ENCODE data around the gene ARL3.

Gene ARL3

GRCh38 chr10:102732661-102733060 lies 18.5 kb upstream of the ARL3 start:
- H3K36me3 ChIP-seq (ENCODE audit: control insufficient read depth, insufficient read depth, low read length) = peaks cover 71% of the 10 kb centered on the region
- H3K27ac ChIP-seq (ENCODE audit: low read depth, low read length) = no peak overlapping the region
- H3K4me3 ChIP-seq (ENCODE audit: low read depth, low read length) = no peak overlapping the region
- H3K9me3 ChIP-seq (ENCODE audit: control insufficient read depth, insufficient read depth, low read length) = no peaks in the 10 kb centered on the region; the same call in 1 of the 2 replicates
- H3K4me1 ChIP-seq (ENCODE audit: control insufficient read depth, insufficient read depth, low read length) = no peaks in the 10 kb centered on the region
- no peaks in the 10 kb centered on the region for H3K27me3 ChIP-seq (ENCODE audit: control insufficient read depth, insufficient read depth, low read length)
- no peak overlapping the region for H3K9ac ChIP-seq (ENCODE audit: low read depth, low read length)

DNA sequence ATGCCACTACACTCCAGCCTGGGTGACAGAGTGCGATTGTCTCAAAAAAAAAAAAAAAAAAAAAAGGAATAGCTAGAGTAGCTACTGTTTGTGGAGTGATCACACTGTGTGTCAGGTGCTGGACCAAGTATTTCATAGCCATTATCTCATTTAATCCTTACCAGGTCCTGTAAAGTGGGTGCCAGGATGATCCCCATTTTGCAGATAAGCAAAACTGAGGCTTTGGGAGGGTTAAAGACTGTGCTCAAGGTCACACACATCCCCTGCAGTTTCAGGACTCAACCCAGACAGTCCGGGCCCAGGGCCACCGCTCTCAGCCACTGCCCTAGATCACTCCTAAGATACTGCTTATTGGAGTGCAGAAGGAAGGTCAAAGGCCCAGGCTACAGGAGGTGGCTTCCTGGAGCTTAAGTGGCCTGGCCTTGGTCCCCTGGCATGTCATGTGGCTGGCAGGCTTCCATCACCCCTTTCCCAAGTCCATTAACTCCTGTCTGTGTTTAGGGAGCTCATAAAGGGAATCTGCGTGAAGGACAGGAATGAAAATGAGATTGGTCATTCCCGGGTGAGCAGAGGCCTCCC lies 17.1 kb upstream of the ARL3 start:
- H3K4me3 ChIP-seq (ENCODE audit: low read depth, low read length) = no peak overlapping the region
- peaks cover 78% of the 10 kb centered on the region for H3K36me3 ChIP-seq (ENCODE audit: control insufficient read depth, insufficient read depth, low read length)
- no peak overlapping the region for H3K27ac ChIP-seq (ENCODE audit: low read depth, low read length)
- H3K9me3 ChIP-seq (ENCODE audit: control insufficient read depth, insufficient read depth, low read length) = no peaks in the 10 kb centered on the region; the same call in 1 of the 2 replicates
- no peak overlapping the region for H3K9ac ChIP-seq (ENCODE audit: low read depth, low read length)
- H3K27me3 ChIP-seq (ENCODE audit: control insufficient read depth, insufficient read depth, low read length) = no peaks in the 10 kb centered on the region
- H3K4me1 ChIP-seq (ENCODE audit: control insufficient read depth, insufficient read depth, low read length) = no peaks in the 10 kb centered on the region

DNA sequence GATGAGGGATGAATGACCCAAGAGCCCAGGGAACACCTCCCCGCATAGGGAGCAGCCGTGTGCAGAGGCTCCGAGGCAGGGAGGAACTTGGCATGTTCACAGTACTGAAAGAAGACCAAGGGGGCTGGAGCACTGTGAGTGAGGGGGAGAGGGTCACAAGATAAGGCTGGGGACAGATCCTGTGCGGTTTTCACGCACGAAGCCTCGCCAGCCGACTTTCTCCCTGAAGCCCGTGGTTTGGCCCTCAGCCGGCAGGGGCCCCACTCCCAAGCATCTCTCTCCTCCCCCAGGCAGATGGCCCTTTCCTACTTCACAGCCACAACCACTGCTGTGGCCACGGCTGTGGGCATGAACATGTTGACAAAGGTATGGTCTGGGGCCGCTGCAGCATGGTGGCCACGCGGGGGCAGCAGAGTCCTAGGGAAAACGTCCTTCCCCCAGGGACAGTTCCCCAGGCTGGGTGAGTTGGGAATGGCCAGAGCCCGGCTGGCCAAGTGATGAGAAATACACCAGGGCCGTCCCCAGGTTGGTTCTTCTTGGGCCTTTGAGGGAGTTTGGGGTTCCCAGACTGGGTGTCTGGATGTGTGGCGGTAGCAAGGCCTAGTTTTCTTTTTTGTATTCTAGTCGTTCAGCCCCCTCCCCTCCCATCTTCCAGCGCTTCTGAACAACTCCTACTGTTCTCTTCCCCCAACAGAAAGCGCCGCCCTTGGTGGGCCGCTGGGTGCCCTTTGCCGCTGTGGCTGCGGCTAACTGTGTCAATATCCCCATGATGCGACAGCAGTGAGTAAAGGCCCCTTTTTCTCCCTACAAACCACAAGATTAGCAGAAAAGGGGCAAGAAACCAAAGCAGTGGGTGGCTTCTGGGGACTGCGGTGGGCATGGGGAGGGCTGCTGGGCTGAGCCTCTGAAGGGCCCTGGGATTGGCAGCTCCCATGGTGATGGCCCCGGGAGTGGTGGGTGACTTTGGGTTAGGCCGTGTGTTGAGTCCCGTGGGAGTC lies 15.1 kb upstream of the ARL3 start:
- Histone ChIP-seq H3K9me3 (ENCODE audit: control insufficient read depth, insufficient read depth, low read length) (no peaks in the 10 kb centered on the region; the same call in 1 of the 2 replicates), H3K4me1 (ENCODE audit: control insufficient read depth, insufficient read depth, low read length) (no peaks in the 10 kb centered on the region), H3K36me3 (ENCODE audit: control insufficient read depth, insufficient read depth, low read length) (peaks cover 77% of the 10 kb centered on the region), H3K4me3 (ENCODE audit: low read depth, low read length) (no peak overlapping the region), H3K27ac (ENCODE audit: low read depth, low read length) (no peak overlapping the region), H3K27me3 (ENCODE audit: control insufficient read depth, insufficient read depth, low read length) (no peaks in the 10 kb centered on the region), H3K9ac (ENCODE audit: low read depth, low read length) (no peak overlapping the region)

DNA sequence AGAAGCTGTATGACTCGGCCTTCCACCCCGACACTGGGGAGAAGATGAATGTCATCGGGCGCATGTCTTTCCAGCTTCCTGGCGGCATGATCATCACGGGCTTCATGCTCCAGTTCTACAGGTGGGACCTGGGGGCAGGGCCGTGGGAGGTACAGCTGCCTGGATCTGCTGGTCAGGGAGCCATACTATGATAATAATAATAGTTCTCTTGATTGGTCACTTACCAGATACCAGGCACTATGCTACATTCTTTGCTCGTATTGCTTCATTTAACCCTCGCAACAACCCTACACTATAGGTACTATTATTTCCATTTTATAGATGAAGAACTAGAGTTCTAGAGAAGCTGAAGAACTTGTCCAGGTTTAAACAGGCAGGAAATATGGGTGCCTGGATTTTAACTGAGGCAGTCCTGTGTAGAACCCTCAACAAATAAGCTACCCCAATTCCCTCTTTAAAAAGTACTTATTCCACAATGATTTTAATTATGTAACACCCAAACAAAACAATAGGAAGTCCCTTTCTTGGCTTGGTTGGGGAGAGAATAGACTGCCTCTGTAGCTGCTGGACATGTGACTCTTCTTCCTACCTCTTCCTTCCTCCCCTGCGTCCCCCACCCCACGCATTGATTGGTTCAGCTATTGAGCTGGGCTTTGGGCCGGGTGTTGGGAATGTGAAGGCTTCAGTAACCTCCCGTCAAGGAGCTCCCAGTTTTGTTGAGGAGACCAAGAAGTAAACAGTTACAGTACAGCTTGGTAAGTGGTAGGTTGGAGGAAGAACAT lies 13.0 kb upstream of the ARL3 start:
- H3K9me3 ChIP-seq (ENCODE audit: control insufficient read depth, insufficient read depth, low read length) = no peaks in the 10 kb centered on the region
- H3K27me3 ChIP-seq (ENCODE audit: control insufficient read depth, insufficient read depth, low read length) = no peaks in the 10 kb centered on the region
- H3K9ac ChIP-seq (ENCODE audit: low read depth, low read length) = no peak overlapping the region
- H3K4me1 ChIP-seq (ENCODE audit: control insufficient read depth, insufficient read depth, low read length) = no peaks in the 10 kb centered on the region
- H3K36me3 ChIP-seq (ENCODE audit: control insufficient read depth, insufficient read depth, low read length) = peaks cover 58% of the 10 kb centered on the region
- H3K4me3 ChIP-seq (ENCODE audit: low read depth, low read length) = no peak overlapping the region
- no peak overlapping the region for H3K27ac ChIP-seq (ENCODE audit: low read depth, low read length)

DNA sequence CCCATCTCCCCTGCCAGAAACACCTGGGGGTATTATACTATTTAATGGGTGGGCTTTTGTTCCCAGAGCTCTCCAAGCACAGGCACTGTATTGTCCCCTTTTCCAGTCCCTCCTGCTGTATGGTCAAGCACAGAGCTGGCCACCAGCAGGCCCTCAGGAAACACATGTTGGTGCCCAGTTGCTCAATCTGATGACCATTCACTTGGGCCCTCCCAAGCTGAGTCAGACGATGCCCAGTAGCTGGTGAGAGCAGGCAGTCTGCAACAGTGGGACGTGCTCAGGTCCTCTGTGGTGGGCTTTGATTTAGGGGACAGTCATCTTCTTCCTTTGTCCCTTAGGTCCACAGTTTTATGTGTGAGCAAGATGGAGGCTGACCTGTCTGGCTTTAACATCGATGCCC lies 12.1 kb upstream of the ARL3 start:
- Histone ChIP-seq H3K27me3 (ENCODE audit: control insufficient read depth, insufficient read depth, low read length) (no peaks in the 10 kb centered on the region), H3K27ac (ENCODE audit: low read depth, low read length) (no peak overlapping the region), H3K4me1 (ENCODE audit: control insufficient read depth, insufficient read depth, low read length) (peaks cover 3% of the 10 kb centered on the region; the same call in 1 of the 2 replicates), H3K9me3 (ENCODE audit: control insufficient read depth, insufficient read depth, low read length) (no peaks in the 10 kb centered on the region), H3K4me3 (ENCODE audit: low read depth, low read length) (no peak overlapping the region), H3K36me3 (ENCODE audit: control insufficient read depth, insufficient read depth, low read length) (peaks cover 48% of the 10 kb centered on the region), H3K9ac (ENCODE audit: low read depth, low read length) (no peak overlapping the region)

GRCh38 chr10:102723989-102724388 lies 9.8 kb upstream of the ARL3 start:
- Histone ChIP-seq H3K4me3 (ENCODE audit: low read depth, low read length) (no peak overlapping the region), H3K27me3 (ENCODE audit: control insufficient read depth, insufficient read depth, low read length) (no peaks in the 10 kb centered on the region), H3K4me1 (ENCODE audit: control insufficient read depth, insufficient read depth, low read length) (peaks cover 3% of the 10 kb centered on the region; the same call in 1 of the 2 replicates), H3K9ac (ENCODE audit: low read depth, low read length) (no peak overlapping the region), H3K9me3 (ENCODE audit: control insufficient read depth, insufficient read depth, low read length) (no peaks in the 10 kb centered on the region), H3K36me3 (ENCODE audit: control insufficient read depth, insufficient read depth, low read length) (peaks cover 32% of the 10 kb centered on the region), H3K27ac (ENCODE audit: low read depth, low read length) (no peak overlapping the region)

DNA sequence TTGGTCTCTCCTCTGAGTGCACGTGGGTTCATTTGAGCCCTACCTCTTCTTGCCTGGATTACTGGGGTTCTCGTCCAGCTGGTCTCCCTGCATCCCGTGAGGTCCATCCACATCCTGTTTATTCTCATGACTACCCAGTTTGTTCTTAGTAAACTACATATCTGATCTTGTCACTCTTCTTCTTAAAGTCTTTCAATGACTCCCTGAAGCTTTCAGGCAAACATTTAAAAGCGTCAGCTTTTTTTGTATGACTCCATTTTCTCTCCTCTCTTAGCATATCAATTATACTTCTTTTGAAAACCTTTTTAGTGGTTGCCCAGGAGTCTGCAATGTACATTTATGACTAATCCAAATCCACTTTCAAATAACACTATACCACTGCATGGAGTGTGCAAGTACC lies 7.8 kb upstream of the ARL3 start:
- Histone ChIP-seq H3K9me3 (ENCODE audit: control insufficient read depth, insufficient read depth, low read length) (no peaks in the 10 kb centered on the region), H3K9ac (ENCODE audit: low read depth, low read length) (no peak overlapping the region), H3K36me3 (ENCODE audit: control insufficient read depth, insufficient read depth, low read length) (peaks cover 22% of the 10 kb centered on the region), H3K4me3 (ENCODE audit: low read depth, low read length) (no peak overlapping the region), H3K4me1 (ENCODE audit: control insufficient read depth, insufficient read depth, low read length) (peaks cover 17% of the 10 kb centered on the region), H3K27ac (ENCODE audit: low read depth, low read length) (no peak overlapping the region), H3K27me3 (ENCODE audit: control insufficient read depth, insufficient read depth, low read length) (no peaks in the 10 kb centered on the region)

DNA sequence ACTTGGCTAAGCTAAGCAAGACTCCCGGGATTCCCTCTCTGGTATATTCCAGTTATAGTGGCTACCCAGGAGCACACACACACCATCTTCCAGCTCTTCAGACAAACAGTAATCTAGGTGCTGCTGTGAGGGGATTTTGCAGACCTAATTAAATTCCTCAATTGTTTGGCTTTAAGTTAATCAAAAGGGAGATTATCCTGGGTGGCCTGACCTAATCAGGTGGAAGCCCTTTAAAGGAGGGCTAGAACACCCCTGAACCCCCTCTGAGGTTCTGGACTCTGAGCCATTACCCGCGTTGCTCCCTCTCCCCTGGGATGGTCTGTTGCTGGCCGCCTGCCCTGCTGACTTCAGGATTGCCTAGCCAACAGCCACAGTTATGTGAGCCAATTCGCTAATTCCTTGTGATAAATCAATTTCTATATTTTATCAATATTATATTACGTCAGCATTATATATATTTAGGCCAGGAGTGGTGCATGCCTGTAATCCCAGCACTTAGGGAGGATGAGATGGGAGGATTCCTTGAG lies 6.6 kb upstream of the ARL3 start:
- no peak overlapping the region for H3K4me3 ChIP-seq (ENCODE audit: low read depth, low read length)
- H3K9me3 ChIP-seq (ENCODE audit: control insufficient read depth, insufficient read depth, low read length) = no peaks in the 10 kb centered on the region
- no peak overlapping the region for H3K27ac ChIP-seq (ENCODE audit: low read depth, low read length)
- no peak overlapping the region for H3K9ac ChIP-seq (ENCODE audit: low read depth, low read length)
- peaks cover 16% of the 10 kb centered on the region for H3K36me3 ChIP-seq (ENCODE audit: control insufficient read depth, insufficient read depth, low read length)
- H3K27me3 ChIP-seq (ENCODE audit: control insufficient read depth, insufficient read depth, low read length) = no peaks in the 10 kb centered on the region
- H3K4me1 ChIP-seq (ENCODE audit: control insufficient read depth, insufficient read depth, low read length) = peaks cover 21% of the 10 kb centered on the region

DNA sequence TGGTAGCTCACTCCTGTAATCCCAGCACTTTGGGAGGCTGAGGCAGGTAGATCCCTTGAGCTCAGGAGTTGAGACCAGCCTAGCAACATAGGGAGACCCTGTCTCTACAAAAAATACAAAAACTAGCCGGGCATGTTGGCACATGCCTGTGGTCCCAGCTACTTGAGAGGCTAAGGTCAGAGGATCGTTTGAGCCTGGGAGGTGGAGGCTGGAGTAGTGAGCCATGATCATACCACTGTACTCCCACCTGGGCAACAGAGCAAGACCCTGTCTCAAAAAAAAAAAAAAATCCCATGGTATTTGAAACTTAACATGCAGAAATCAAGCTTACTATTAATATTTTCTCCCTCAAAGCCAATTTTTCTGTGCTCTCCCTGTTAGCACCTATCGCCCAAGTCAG lies 6.1 kb upstream of the ARL3 start:
- Histone ChIP-seq H3K27me3 (ENCODE audit: control insufficient read depth, insufficient read depth, low read length) (no peaks in the 10 kb centered on the region), H3K9me3 (ENCODE audit: control insufficient read depth, insufficient read depth, low read length) (no peaks in the 10 kb centered on the region), H3K4me1 (ENCODE audit: control insufficient read depth, insufficient read depth, low read length) (peaks cover 23% of the 10 kb centered on the region), H3K36me3 (ENCODE audit: control insufficient read depth, insufficient read depth, low read length) (peaks cover 16% of the 10 kb centered on the region), H3K9ac (ENCODE audit: low read depth, low read length) (no peak overlapping the region), H3K4me3 (ENCODE audit: low read depth, low read length) (no peak overlapping the region), H3K27ac (ENCODE audit: low read depth, low read length) (no peak overlapping the region)

- Histone ChIP-seq H3K27ac (ENCODE audit: low read depth, low read length) (peak overlapping the region; percentile 71), H3K4me1 (ENCODE audit: control insufficient read depth, insufficient read depth, low read length) (peaks cover 23% of the 10 kb centered on the region)
Observed at GRCh38 chr10:102718220-102718619, 4.0 kb upstream of the ARL3 start.

More at GRCh38 chr10:102718220-102718619, 4.0 kb upstream of the ARL3 start:
- H3K9ac ChIP-seq (ENCODE audit: low read depth, low read length) = no peak overlapping the region
- H3K4me3 ChIP-seq (ENCODE audit: low read depth, low read length) = no peak overlapping the region
- no peaks in the 10 kb centered on the region for H3K27me3 ChIP-seq (ENCODE audit: control insufficient read depth, insufficient read depth, low read length)
- no peaks in the 10 kb centered on the region for H3K9me3 ChIP-seq (ENCODE audit: control insufficient read depth, insufficient read depth, low read length)
- H3K36me3 ChIP-seq (ENCODE audit: control insufficient read depth, insufficient read depth, low read length) = peaks cover 11% of the 10 kb centered on the region

Data from HUES48 (cell line).